GM12875 (cell line): Measurements from ENCODE around the gene TCF3.
"Not testable (repeated sequence)": the region's sequence is repeated elsewhere in the genome, so short reads cannot be mapped to it uniquely, and the experiment has no call there.

Experiments
- H3K4me3 ChIP-seq: one replicate; pipeline ENCODE4 v1.5.1; 2011; ENCODE audit warnings: low read depth, low read length, control low read depth
- TF ChIP-seq, protein P1 (sequence below): IDR thresholded peaks from 2 replicates; pipeline ENCODE4 v1.5.1; 2011; ENCODE audit warnings: low read depth, mild to moderate bottlenecking, control low read depth, inconsistent platforms, low read length, moderate library complexity, borderline replicate concordance; ENCODE audit not compliant: insufficient read depth

The TCF3 gene

DNA sequence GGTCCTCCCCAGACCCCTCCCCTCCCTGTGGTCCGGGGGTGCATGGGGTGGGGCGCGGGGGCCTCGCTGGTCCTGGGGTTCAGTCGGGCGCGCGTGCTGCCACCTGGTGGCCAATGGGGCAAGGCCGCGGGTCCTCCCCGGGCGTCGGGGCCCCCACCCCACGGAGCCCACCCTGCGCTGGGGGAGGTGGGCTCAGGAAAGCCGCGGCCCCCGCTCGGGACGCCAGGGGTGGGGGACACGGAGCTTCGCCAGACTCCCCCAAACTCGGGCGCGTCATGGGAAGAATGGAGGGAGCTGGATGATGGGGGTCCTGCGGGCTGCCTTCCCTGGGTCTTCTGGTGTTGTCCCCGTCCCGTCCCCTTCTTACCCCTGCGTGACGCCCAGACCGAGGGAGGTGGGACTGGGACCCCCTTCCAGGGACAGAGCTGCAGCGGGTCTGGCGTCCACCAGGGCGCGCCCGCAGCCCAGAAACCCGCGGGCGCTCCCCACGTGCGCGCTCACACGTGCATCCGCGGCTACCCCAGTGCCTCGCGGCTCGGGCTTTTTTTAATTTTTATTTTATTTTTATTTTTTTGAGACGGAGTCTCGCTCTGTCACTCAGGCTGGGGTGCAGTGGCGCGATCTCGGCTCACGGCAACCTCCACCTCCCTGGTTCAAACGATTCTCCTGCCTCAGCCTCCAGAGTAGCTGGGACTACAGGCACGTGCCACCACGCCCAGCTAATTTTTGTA lies 19.8 kb upstream of the TCF3 start:
- TF ChIP-seq, protein P1, sequence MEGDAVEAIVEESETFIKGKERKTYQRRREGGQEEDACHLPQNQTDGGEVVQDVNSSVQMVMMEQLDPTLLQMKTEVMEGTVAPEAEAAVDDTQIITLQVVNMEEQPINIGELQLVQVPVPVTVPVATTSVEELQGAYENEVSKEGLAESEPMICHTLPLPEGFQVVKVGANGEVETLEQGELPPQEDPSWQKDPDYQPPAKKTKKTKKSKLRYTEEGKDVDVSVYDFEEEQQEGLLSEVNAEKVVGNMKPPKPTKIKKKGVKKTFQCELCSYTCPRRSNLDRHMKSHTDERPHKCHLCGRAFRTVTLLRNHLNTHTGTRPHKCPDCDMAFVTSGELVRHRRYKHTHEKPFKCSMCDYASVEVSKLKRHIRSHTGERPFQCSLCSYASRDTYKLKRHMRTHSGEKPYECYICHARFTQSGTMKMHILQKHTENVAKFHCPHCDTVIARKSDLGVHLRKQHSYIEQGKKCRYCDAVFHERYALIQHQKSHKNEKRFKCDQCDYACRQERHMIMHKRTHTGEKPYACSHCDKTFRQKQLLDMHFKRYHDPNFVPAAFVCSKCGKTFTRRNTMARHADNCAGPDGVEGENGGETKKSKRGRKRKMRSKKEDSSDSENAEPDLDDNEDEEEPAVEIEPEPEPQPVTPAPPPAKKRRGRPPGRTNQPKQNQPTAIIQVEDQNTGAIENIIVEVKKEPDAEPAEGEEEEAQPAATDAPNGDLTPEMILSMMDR: peak; percentile 76
- peak overlapping the region; percentile 12 for H3K4me3 ChIP-seq

DNA sequence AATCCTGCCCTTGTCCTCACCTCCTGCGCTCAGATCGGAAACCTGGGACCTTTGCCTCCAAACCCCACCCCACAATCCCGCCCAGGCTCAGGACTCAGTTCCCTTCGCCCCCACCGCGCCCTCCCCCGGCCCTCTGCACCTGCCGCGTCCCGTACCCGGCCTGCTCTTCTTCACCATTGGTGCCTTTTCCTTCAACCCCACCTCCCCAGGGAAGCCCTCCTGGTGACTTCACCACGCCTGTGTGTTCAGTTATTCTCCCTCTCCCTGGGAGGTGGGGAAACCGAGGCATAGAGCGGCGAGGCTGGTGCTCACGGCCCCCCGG lies 19.3 kb upstream of the TCF3 start:
- TF ChIP-seq, protein P1: no peak
- peak overlapping the region; percentile 12 for H3K4me3 ChIP-seq

DNA sequence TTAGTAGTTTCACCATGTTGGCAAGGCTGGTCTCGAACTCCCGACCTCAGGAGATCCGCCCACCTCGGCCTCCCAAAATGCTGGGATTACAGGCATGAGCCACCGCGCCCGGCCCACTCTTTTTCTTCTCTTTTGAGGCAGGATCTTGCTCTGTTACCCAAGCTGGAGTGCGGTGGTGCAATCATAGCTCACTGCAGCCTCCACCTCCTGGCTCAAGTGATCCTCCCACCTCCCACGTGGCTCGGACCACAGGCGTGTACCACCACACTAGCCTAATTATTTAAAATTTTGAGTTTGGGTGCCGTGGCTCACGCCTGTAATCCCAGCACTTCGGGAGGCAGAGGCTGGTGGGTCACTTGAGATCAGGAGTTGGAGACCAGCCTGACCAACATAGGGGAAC lies 18.3 kb upstream of the TCF3 start:
- not testable (repeated sequence) for H3K4me3 ChIP-seq

DNA sequence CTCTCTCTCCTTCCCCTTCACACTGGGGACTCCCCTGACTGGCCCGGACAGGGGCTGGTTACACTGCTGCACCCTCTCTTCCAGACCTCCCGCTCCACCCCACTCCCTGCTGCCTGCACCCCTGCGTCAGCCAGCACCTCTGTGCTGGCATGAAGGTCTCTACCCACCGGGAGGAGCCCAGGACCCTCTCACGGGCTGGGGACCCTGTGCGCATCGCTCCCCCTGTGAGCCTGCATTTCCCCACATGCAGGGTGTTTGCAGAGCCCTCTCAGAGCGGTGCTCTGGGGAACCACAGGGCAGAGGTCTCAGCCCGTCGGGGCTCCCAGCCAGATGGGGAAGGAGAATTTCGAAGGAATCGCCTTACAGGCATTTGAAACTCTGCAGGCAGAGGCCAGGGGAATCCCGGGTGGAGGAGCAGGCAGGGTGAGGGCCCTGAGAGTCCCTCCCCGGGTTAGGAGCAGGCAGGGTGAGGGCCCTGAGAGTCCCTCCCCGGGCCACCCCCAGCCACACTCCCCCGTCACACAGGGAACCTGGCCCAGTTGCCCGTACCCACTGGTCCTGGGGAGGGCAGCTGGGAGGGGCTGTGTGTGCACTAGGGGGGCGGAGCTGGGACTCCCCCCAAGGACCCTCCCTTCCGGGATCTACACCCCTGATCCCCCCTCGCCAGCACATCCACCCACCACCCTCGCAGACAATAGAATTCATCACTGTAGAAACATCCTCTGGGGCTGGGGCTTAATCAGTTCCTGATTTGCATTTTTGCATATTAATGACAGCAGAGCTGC lies 16.3 kb upstream of the TCF3 start:
- H3K4me3 ChIP-seq: peak overlapping the region; percentile 27
- TF ChIP-seq, protein P1: no peak

DNA sequence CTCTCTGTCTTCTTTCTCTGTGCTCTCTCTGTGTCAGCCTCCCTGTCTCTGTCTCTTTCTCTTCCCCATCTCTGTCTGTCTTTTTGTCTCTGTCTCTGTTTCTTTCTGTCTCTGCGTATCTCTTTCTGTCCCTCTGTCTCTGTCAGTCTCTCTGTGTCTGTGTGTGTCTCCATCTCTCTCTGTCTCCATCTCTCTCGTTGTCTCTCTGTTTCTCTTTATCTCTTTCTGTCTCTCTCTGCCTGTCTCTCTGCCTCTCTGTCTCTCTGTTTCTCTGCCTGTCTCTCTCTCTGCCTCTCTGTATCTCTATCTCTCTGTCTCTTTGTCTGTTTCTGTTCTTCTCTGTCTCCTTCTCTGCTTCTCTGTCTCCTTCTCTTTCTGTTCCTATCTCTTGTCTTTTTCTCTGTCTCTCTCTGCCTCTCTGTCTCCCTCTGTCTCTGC lies 15.7 kb upstream of the TCF3 start:
- H3K4me3 ChIP-seq: peak overlapping the region; percentile 39

DNA sequence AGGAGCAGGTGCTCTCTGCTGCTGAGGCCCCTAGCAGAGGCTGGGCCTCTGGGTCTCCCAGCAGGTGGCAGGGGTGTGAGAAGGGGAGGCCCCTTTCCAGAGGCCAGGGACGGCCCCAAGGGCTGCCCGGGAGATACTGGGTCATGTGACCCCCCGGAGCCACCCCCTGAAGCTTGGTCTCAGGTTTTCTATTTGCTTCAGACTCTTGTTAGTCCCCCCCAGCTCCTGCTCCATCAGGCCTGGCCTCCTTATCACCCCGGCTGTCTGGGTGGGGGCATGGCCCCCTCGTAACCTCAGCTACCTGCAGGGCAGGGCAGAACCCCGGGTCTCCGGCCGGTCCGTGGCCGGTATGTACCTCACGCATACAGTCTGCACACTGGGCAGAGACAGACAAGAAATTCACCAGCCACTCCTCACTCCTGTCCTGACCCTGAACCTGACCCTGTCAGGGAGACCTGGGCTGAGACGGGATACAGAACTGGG lies 13.2 kb upstream of the TCF3 start:
- TF ChIP-seq, protein P1: no peak
- no peak overlapping the region for H3K4me3 ChIP-seq

More for the DNA sequence above, 15.7 kb upstream of the TCF3 start:
- TF ChIP-seq, protein P1: no peak

DNA sequence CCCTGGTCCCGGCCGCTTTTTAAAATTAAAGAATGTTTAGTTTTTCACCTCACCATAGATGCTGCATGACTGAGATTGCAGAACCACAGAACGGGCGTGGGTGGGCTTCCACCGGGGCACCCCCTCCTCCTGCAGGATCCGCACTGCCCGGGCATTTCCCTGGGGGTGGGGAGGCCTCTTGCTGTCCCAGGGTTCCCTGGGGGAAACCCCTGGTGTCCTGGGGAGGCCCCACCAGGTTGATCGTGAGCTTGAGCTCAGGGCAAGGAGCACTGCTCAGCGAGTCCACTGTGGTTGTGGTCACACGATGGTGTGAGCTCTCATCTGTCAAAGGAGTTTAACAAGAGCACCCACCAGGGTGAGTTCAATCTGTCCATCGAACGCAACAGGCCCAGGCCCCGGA lies 11.4 kb upstream of the TCF3 start:
- H3K4me3 ChIP-seq: no peak overlapping the region
- TF ChIP-seq, protein P1: no peak

DNA sequence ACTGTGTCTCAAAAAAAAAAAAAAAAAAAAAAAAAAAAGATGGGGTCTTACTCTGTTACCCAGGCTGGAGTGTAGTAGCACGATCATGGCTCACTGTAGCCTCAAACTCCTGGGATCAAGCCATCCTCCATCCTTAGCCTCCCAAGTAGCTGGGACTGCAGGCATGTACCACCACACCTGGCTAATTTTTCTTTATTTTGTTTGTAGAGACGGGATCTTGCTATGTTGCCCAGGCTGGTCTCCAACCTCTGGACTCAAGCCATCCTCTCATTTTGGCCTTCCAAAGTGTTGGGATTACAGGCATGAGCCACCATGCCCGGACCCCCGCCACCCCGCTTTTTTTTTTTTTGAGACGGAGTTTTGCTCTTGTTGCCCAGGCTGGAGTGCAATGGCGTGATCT lies 10.8 kb upstream of the TCF3 start:
- not testable (repeated sequence) for H3K4me3 ChIP-seq
